IMR-90 (cell line): ENCODE data around the gene DSCAM. TPM values are rescaled to one million over a fixed set of nuclear protein-coding genes. Genes with fewer than 3 reads are reported as not detected.

Experiments
- ATAC-seq: fragments of 200-7000 bp; cut with Tn5 transposase; 2 replicates; pipeline ENCODE4 v1.9.1; 2020; ENCODE audit warnings: low read depth, mild to moderate bottlenecking, moderate library complexity
- BruUV-seq: library from RNA; stranded (reverse); fragments of 400-500 nt; replicated peaks from 2 replicates; lab custom pipeline; 2021; lab: Mats Ljungman, UMichigan
- CTCF ChIA-PET: fragments of 300-600 bp; formaldehyde crosslinking; extraction: SDS; loops from one replicate; lab custom pipeline; 2021; ENCODE audit warnings: antibody characterized with exemption; lab: Yijun Ruan, JAX
- POLR2A ChIA-PET: fragments of 300-600 bp; sonication (Branson Sonifier 250); formaldehyde crosslinking; loops from one replicate; lab custom pipeline; 2022; ENCODE audit warnings: antibody characterized with exemption; ENCODE audit not compliant: unreplicated experiment; lab: Charles Lee
- DNase-seq: peaks from one replicate; pipeline ENCODE4 v3.0.0; 2013
- H2AFZ ChIP-seq: replicated peaks from 2 replicates; pipeline ENCODE3; 2013; ENCODE audit warnings: low read length, mild to moderate bottlenecking; ENCODE audit not compliant: poor library complexity
- H2AK5ac ChIP-seq: 2 replicates; pipeline ENCODE4 v1.6.1; 2013; ENCODE audit warnings: low read depth, low read length, inconsistent platforms
- H2AK9ac ChIP-seq: replicated peaks from 2 replicates; pipeline ENCODE3; 2013; ENCODE audit warnings: mild to moderate bottlenecking, low read depth, low read length, moderate library complexity; ENCODE audit not compliant: poor library complexity
- H2BK120ac ChIP-seq: 2 replicates; pipeline ENCODE4 v1.6.1; 2013; ENCODE audit warnings: low read depth, low read length, inconsistent platforms
- H2BK15ac ChIP-seq: 3 replicates; pipeline ENCODE4 v1.6.1; 2013; ENCODE audit warnings: low read depth, low read length, inconsistent platforms
- H2BK20ac ChIP-seq: 2 replicates; pipeline ENCODE4 v1.6.1; 2013; ENCODE audit warnings: low read depth, mild to moderate bottlenecking, inconsistent platforms, low read length, moderate library complexity
- H2BK5ac ChIP-seq: 2 replicates; pipeline ENCODE4 v1.6.1; 2013; ENCODE audit warnings: mild to moderate bottlenecking, low read depth, low read length, inconsistent platforms; ENCODE audit not compliant: poor library complexity, severe bottlenecking
- H3K14ac ChIP-seq: replicated peaks from 2 replicates; pipeline ENCODE4 v1.6.1; 2013; ENCODE audit warnings: low read depth, low read length, inconsistent platforms
- H3K18ac ChIP-seq: 2 replicates; pipeline ENCODE4 v1.6.1; 2013; ENCODE audit warnings: low read depth, low read length, control low read depth
- H3K23ac ChIP-seq: 2 replicates; pipeline ENCODE4 v1.6.1; 2013; ENCODE audit warnings: low read depth, low read length, inconsistent platforms
- H3K27ac ChIP-seq: 2 replicates; pipeline ENCODE4 v1.5.1; 2013; ENCODE audit warnings: mild to moderate bottlenecking, control low read depth, low read length; ENCODE audit not compliant: insufficient read depth
- H3K27me3 ChIP-seq: 2 replicates; pipeline ENCODE4 v1.6.1; 2013; ENCODE audit warnings: low read length; ENCODE audit not compliant: control insufficient read depth, insufficient read depth
- H3K36me3 ChIP-seq: 2 replicates; pipeline ENCODE4 v1.6.1; 2013; ENCODE audit warnings: low read length, mixed read lengths; ENCODE audit not compliant: control insufficient read depth, insufficient read depth
- H3K4ac ChIP-seq: 2 replicates; pipeline ENCODE4 v1.6.1; 2013; ENCODE audit warnings: low read depth, low read length, inconsistent platforms
- H3K4me1 ChIP-seq: 2 replicates; pipeline ENCODE4 v1.6.1; 2013; ENCODE audit warnings: low read length, mixed read lengths; ENCODE audit not compliant: control insufficient read depth, insufficient read depth
- H3K4me2 ChIP-seq: 2 replicates; pipeline ENCODE4 v1.6.1; 2013; ENCODE audit warnings: low read depth, mild to moderate bottlenecking, control low read depth, low read length, moderate library complexity
- H3K4me3 ChIP-seq: 2 replicates; pipeline ENCODE4 v1.5.1; 2013; ENCODE audit warnings: low read depth, mild to moderate bottlenecking, control low read depth, low read length, moderate library complexity; ENCODE audit not compliant: insufficient read depth
- H3K56ac ChIP-seq: 2 replicates; pipeline ENCODE4 v1.6.1; 2013; ENCODE audit warnings: low read length, inconsistent platforms; ENCODE audit not compliant: insufficient read depth; ENCODE audit errors: extremely low read depth
- H3K79me1 ChIP-seq, 2 experiments: 2 replicates each; pipeline ENCODE4 v1.6.1; 2013; ENCODE audit warnings: low read length in 2 of 2, inconsistent platforms in 1 of 2, low read depth in 1 of 2
- H3K9ac ChIP-seq: 2 replicates; pipeline ENCODE4 v1.6.1; 2013; ENCODE audit warnings: low read depth, low read length, control low read depth
- H3K9me1 ChIP-seq: 2 replicates; pipeline ENCODE4 v1.6.1; 2013; ENCODE audit warnings: low read length, inconsistent platforms; ENCODE audit not compliant: insufficient read depth
- H3K9me3 ChIP-seq: 2 replicates; pipeline ENCODE4 v1.6.1; 2013; ENCODE audit warnings: low read length; ENCODE audit not compliant: control insufficient read depth, insufficient read depth
- H4K20me1 ChIP-seq: 2 replicates; pipeline ENCODE4 v1.6.1; 2013; ENCODE audit warnings: low read length, inconsistent platforms; ENCODE audit not compliant: insufficient read depth
- H4K5ac ChIP-seq: 2 replicates; pipeline ENCODE4 v1.6.1; 2013; ENCODE audit warnings: mild to moderate bottlenecking, low read depth, low read length, control low read depth
- H4K8ac ChIP-seq, 2 experiments: 2 replicates each; pipeline ENCODE4 v1.6.1; 2013; ENCODE audit warnings: low read depth in 2 of 2, low read length in 2 of 2, control low read depth in 1 of 2, inconsistent platforms in 1 of 2
- H4K91ac ChIP-seq: 2 replicates; pipeline ENCODE4 v1.6.1; 2013; ENCODE audit warnings: low read depth, low read length, inconsistent platforms; ENCODE audit not compliant: insufficient read depth
- BHLHE40 ChIP-seq: fragments of 150-350 bp; IDR thresholded peaks from 2 replicates; pipeline ENCODE4 v1.6.1; 2016; ENCODE audit warnings: mild to moderate bottlenecking, low read depth, low read length
- CEBPB ChIP-seq: IDR thresholded peaks from 2 replicates; pipeline ENCODE4 v1.6.1; 2012; ENCODE audit warnings: low read depth, low read length, improper control_type of control experiment
- CHD1 ChIP-seq: IDR thresholded peaks from 2 replicates; pipeline ENCODE4 v1.6.1; 2012; ENCODE audit warnings: low read depth, low read length, improper control_type of control experiment
- ELK1 ChIP-seq: fragments of 150-350 bp; IDR thresholded peaks from 2 replicates; pipeline ENCODE4 v1.6.1; 2016; ENCODE audit warnings: low read depth, mild to moderate bottlenecking, low read length, moderate library complexity, borderline replicate concordance
- FOS ChIP-seq: fragments of 150-350 bp; IDR thresholded peaks from 2 replicates; pipeline ENCODE4 v1.6.1; 2016; ENCODE audit warnings: low read depth, low read length
- MAFK ChIP-seq: IDR thresholded peaks from 2 replicates; pipeline ENCODE4 v1.6.1; 2012; ENCODE audit warnings: low read depth, low read length, improper control_type of control experiment
- MAZ ChIP-seq: IDR thresholded peaks from 2 replicates; pipeline ENCODE4 v1.6.1; 2012; ENCODE audit warnings: low read depth, mild to moderate bottlenecking, low read length, improper control_type of control experiment, moderate library complexity, borderline replicate concordance
- MXI1 ChIP-seq: IDR thresholded peaks from 2 replicates; pipeline ENCODE4 v1.6.1; 2012; ENCODE audit warnings: low read depth, mild to moderate bottlenecking, low read length, moderate library complexity, borderline replicate concordance
- NFE2L2 ChIP-seq: fragments of 150-350 bp; IDR thresholded peaks from 2 replicates; pipeline ENCODE4 v1.6.1; 2016; ENCODE audit warnings: low read depth, mild to moderate bottlenecking, low read length
- POLR2A ChIP-seq: IDR thresholded peaks from 2 replicates; pipeline ENCODE4 v1.6.1; 2012; ENCODE audit warnings: mild to moderate bottlenecking, low read depth, low read length
- RAD21 ChIP-seq: IDR thresholded peaks from 2 replicates; pipeline ENCODE4 v1.6.1; 2012; ENCODE audit warnings: low read length, improper control_type of control experiment
- RCOR1 ChIP-seq: IDR thresholded peaks from 2 replicates; pipeline ENCODE4 v1.6.1; 2012; ENCODE audit warnings: mild to moderate bottlenecking, low read length, improper control_type of control experiment; ENCODE audit not compliant: insufficient replicate concordance
- RFX5 ChIP-seq: IDR thresholded peaks from 2 replicates; pipeline ENCODE4 v1.8.0; 2012; ENCODE audit warnings: low read depth, mild to moderate bottlenecking, low read length, moderate library complexity
- SMC3 ChIP-seq: fragments of 150-350 bp; IDR thresholded peaks from 2 replicates; pipeline ENCODE4 v1.6.1; 2016; ENCODE audit warnings: low read depth, mild to moderate bottlenecking, antibody characterized with exemption, low read length, moderate library complexity
- WGBS, 2 experiments: methylation state at CpG; one replicate each; pipeline versions ENCODE4 v1.1.5 to v1.1.7; 2013; ENCODE audit warnings: missing lambda C conversion rate in 2 of 2; ENCODE audit not compliant: insufficient read length in 1 of 2; ENCODE audit errors: extremely low coverage in 2 of 2; 5-methylcytosine and 5-hydroxymethylcytosine counted together
- dilution Hi-C: fragments of 300-500 bp; cut with HindIII; formaldehyde crosslinking; loops from one replicate; pipeline ENCODE4 v1.14.3; 2018; ENCODE audit warnings: low sequenced_read_pairs; ENCODE audit not compliant: unreplicated experiment
- in situ Hi-C: fragments of 300-500 bp; cut with MboI; formaldehyde crosslinking; loops from 3 replicates; pipeline ENCODE4 v1.14.3; 2019; ENCODE audit warnings: low sequenced_read_pairs, inconsistent platforms, mixed read lengths
- intact Hi-C: fragments of 100-400 bp; cut with micrococcal nuclease; formaldehyde crosslinking; loops from 2 replicates; pipeline ENCODE4 v1.10.0; 2022
- polyA plus RNA-seq, 3 experiments: library from polyadenylated mRNA; depleted of rRNA; stranded (reverse); fragments of >200 nt; gene quantifications; 2 replicates each; pipeline ENCODE4 v1.2.3, GENCODE V29; 2012; ENCODE audit warnings: low replicate concordance in 1 of 3
- total RNA-seq: library from RNA; depleted of rRNA; stranded (reverse); fragments of >200 nt; gene quantifications from 2 replicates; pipeline ENCODE4 v1.2.3, GENCODE V29; 2012
- TF ChIP-seq, protein P1 (sequence below): fragments of 150-350 bp; IDR thresholded peaks from 2 replicates; pipeline ENCODE4 v1.6.1; 2017; ENCODE audit warnings: mild to moderate bottlenecking, antibody characterized with exemption, low read length, low read depth
- TF ChIP-seq, protein P2 (sequence below): conservative IDR thresholded peaks from 2 replicates; pipeline ENCODE4 v1.5.1; 2012; ENCODE audit warnings: mild to moderate bottlenecking, low read depth, low read length, improper control_type of control experiment

DSCAM gene
- total and polyA plus RNA-seq, 2 of the 4 experiments (the other 2 are of a cell fraction): under 0.01 to 0.02 TPM

DNA sequence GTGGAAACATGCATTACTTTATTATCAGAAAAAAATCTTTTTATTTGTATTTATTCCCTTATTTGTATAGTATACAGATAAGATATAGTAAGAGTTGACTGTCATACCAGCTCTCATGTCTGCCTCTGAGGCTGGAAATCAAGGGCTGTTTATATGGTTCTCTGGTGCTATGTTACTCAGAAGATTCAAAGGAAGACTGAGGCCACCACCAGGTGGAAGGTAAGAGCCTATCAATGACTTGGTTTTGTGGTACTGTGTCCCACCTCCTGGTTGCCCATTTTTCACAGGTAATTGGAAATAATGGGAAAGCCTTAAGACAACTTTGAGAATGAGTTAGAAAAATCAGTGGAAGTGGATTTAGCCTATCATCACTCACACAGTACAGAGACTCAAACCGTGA, 342.1 kb downstream of the DSCAM start:
- WGBS, 2 experiments: no CpG with 5 or more reads among the region's 1 CpG
- BruUV-seq: no TSS peak

More for the DNA sequence above, 342.1 kb downstream of the DSCAM start:
- Histone ChIP-seq H2AK9ac (no peak overlapping the region), H3K18ac (no peak overlapping the region; the same call in 1 of the 2 replicates), H3K14ac (no peak overlapping the region), H4K8ac (no peak overlapping the region), H4K5ac (no peak overlapping the region), H2BK120ac (no peak overlapping the region), H3K27me3 (no peaks in the 10 kb centered on the region), H3K4ac (no peak overlapping the region), H2BK20ac (no peak overlapping the region), H3K56ac (no peak overlapping the region), H3K79me1 (no peaks in the 10 kb centered on the region), H2BK15ac (no peak overlapping the region), H3K27ac (no peak overlapping the region), H3K9me3 (peaks cover 10% of the 10 kb centered on the region), H2AFZ (no peak overlapping the region), H3K4me3 (no peak overlapping the region), H3K9me1 (no peaks in the 10 kb centered on the region), H3K4me2 (no peak overlapping the region), H3K9ac (no peak overlapping the region), H2BK5ac (no peak overlapping the region), H3K36me3 (no peaks in the 10 kb centered on the region), H2AK5ac (no peak overlapping the region), H3K4me1 (no peaks in the 10 kb centered on the region), H4K20me1 (no peaks in the 10 kb centered on the region), H3K23ac (no peak overlapping the region), H4K91ac (no peak overlapping the region)
- DNase-seq (no peak), ATAC-seq (no peak)
- dilution Hi-C loops (no loop called here), intact Hi-C loops (no loop called here), in situ Hi-C loops (no loop called here)
- ChIA-PET CTCF (interaction anchor here (0.6 kb wide), 1 partner anchor 34 kb away, joined by 4 read pairs; no protein-coding TSS in a partner anchor), POLR2A (no interaction called here)
- TF ChIP-seq MXI1 (no peak), CHD1 (no peak), MAZ (no peak), MAFK (no peak), ELK1 (no peak), POLR2A (no peak), NFE2L2 (no peak), SMC3 (no peak), CEBPB (no peak), RAD21 (no peak), RFX5 (no peak), RCOR1 (no peak), FOS (no peak), BHLHE40 (no peak)
- TF ChIP-seq, protein P1, sequence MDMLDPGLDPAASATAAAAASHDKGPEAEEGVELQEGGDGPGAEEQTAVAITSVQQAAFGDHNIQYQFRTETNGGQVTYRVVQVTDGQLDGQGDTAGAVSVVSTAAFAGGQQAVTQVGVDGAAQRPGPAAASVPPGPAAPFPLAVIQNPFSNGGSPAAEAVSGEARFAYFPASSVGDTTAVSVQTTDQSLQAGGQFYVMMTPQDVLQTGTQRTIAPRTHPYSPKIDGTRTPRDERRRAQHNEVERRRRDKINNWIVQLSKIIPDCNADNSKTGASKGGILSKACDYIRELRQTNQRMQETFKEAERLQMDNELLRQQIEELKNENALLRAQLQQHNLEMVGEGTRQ: no peak
- TF ChIP-seq, protein P2, sequence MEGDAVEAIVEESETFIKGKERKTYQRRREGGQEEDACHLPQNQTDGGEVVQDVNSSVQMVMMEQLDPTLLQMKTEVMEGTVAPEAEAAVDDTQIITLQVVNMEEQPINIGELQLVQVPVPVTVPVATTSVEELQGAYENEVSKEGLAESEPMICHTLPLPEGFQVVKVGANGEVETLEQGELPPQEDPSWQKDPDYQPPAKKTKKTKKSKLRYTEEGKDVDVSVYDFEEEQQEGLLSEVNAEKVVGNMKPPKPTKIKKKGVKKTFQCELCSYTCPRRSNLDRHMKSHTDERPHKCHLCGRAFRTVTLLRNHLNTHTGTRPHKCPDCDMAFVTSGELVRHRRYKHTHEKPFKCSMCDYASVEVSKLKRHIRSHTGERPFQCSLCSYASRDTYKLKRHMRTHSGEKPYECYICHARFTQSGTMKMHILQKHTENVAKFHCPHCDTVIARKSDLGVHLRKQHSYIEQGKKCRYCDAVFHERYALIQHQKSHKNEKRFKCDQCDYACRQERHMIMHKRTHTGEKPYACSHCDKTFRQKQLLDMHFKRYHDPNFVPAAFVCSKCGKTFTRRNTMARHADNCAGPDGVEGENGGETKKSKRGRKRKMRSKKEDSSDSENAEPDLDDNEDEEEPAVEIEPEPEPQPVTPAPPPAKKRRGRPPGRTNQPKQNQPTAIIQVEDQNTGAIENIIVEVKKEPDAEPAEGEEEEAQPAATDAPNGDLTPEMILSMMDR: no peak
